Islet of Langerhans (tissue), 1 donor: ENCODE measurements around the gene MST1R.

Source experiments
- FAIRE-seq: peaks from one replicate; lab custom pipeline; 2011; peaks lifted over from hg19 to GRCh38; lab: Jason Lieb, UNC

Gene MST1R

DNA sequence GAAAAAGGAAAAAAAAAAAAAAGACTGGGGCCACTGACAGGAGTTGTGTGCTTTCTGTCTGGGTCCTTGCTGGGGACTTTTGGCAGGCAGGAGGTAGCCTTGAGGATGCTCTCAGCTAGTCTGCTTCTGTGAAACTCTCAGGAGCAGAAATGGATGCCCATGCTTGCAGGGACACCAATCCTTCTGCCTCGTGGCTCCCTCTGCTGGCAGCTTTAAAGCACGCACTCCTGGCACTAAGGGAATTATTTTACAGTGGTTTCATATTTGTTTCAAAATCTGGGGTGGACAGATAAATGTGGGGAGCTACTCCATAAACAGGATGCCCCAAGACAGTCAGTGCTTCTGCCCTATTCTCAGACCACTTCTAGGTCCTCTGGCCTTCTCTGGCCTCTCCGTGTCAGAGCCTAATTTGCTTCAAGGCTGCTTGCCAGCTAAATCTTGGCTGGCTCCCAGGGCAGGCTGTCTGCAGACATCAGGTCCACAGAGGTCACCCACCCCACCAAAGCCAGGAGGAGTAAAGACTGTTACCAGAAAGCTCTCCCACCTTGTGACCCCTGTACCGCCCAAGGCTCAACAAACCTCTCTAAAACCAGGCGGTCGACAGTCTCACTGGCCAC, 64.4 kb downstream of the MST1R start:
- peak; percentile 93 for FAIRE-seq
